Activated T-helper 1 cell treated with anti-CD3 and anti-CD28 coated beads, Interleukin-12 subunit alpha, Interleukin-12 subunit beta, Interleukin-2, Interleukin-4 antibody, amounts not matched to agents 30 ng/mL and 10 ng/mL and 1 ng/mL, durations not matched to agents 14 hours and 24 hours and 36 hours (primary cell): ENCODE data around the gene IRF2. TPM values are rescaled to one million over a fixed set of nuclear protein-coding genes. Genes with fewer than 3 reads are reported as not detected.

ENCODE experiments used
- DNase-seq: peaks from one replicate; pipeline ENCODE4 v3.0.0; 2021; ENCODE audit warnings: low spot score
- H3K27ac Mint-ChIP-seq: one replicate; pipeline ENCODE4 v1.8.0; 2021; ENCODE audit warnings: mild to moderate bottlenecking, mixed read lengths
- H3K27me3 Mint-ChIP-seq: one replicate; pipeline ENCODE4 v1.8.0; 2022; ENCODE audit warnings: mild to moderate bottlenecking, moderate library complexity, mixed read lengths; ENCODE audit not compliant: insufficient read depth
- H3K36me3 Mint-ChIP-seq: one replicate; pipeline ENCODE4 v1.8.0; 2021; ENCODE audit warnings: low read depth, mixed read lengths
- H3K4me1 Mint-ChIP-seq: one replicate; pipeline ENCODE4 v1.8.0; 2021; ENCODE audit warnings: low read depth, mixed read lengths
- H3K4me3 Mint-ChIP-seq: one replicate; pipeline ENCODE4 v1.8.0; 2021; ENCODE audit warnings: mild to moderate bottlenecking, moderate library complexity, mixed read lengths
- H3K9me3 Mint-ChIP-seq: one replicate; pipeline ENCODE4 v1.8.0; 2021; ENCODE audit warnings: mixed read lengths
- intact Hi-C: fragments of 100-400 bp; cut with micrococcal nuclease; formaldehyde crosslinking; loops from one replicate; pipeline ENCODE4 v1.15.1; 2024
- total RNA-seq: library from RNA; stranded (reverse); gene quantifications from 2 replicates; pipeline ENCODE4 v1.2.3, GENCODE V29; 2022

The IRF2 gene
- total RNA-seq, 1 donor from 2014 or later: 75.8 TPM

GRCh38 chr4:184489771-184490170, 15.4 kb upstream of the IRF2 start:
- Mint-ChIP-seq H3K4me1 (peaks cover 12% of the 10 kb centered on the region), H3K27ac (no peak overlapping the region), H3K36me3 (peaks cover 8% of the 10 kb centered on the region), H3K9me3 (peaks cover 9% of the 10 kb centered on the region), H3K27me3 (no peaks in the 10 kb centered on the region), H3K4me3 (no peak overlapping the region)
- DNase-seq: no peak
- intact Hi-C loops: no loop called here

- peaks cover 12% of the 10 kb centered on the region for H3K9me3 Mint-ChIP-seq
- no peak overlapping the region for H3K4me3 Mint-ChIP-seq
- H3K27me3 Mint-ChIP-seq: no peaks in the 10 kb centered on the region
- intact Hi-C loops: no loop called here
- DNase-seq: no peak
- peaks cover 15% of the 10 kb centered on the region for H3K36me3 Mint-ChIP-seq
- no peak overlapping the region for H3K27ac Mint-ChIP-seq
- peaks cover 17% of the 10 kb centered on the region for H3K4me1 Mint-ChIP-seq
Measured at GRCh38 chr4:184487503-184487902, 13.2 kb upstream of the IRF2 start.

- intact Hi-C loops: no loop called here
- H3K4me1 Mint-ChIP-seq: peaks cover 27% of the 10 kb centered on the region
- H3K27ac Mint-ChIP-seq: no peak overlapping the region
- H3K36me3 Mint-ChIP-seq: peaks cover 17% of the 10 kb centered on the region
- no peak for DNase-seq
- H3K4me3 Mint-ChIP-seq: no peak overlapping the region
- no peaks in the 10 kb centered on the region for H3K27me3 Mint-ChIP-seq
- H3K9me3 Mint-ChIP-seq: peaks cover 18% of the 10 kb centered on the region
Measured at GRCh38 chr4:184485279-184485678, 10.9 kb upstream of the IRF2 start.

- intact Hi-C loops: no loop called here
- Mint-ChIP-seq H3K4me1 (peaks cover 58% of the 10 kb centered on the region), H3K27me3 (no peaks in the 10 kb centered on the region), H3K4me3 (no peak overlapping the region), H3K27ac (no peak overlapping the region), H3K9me3 (peaks cover 18% of the 10 kb centered on the region), H3K36me3 (peaks cover 27% of the 10 kb centered on the region)
- DNase-seq: no peak
Measured at GRCh38 chr4:184481544-184481943, 7.2 kb upstream of the IRF2 start.

GRCh38 chr4:184479516-184479950, 5.2 kb upstream of the IRF2 start:
- H3K4me1 Mint-ChIP-seq: peaks cover 60% of the 10 kb centered on the region
- intact Hi-C loops: loop anchor here (10.0 kb wide), 1 partner anchor 345 kb away; the partner anchor contains the start of gene ACSL1
- no peak for DNase-seq
- H3K27ac Mint-ChIP-seq: peak overlapping the region; percentile 43
- peaks cover 38% of the 10 kb centered on the region for H3K36me3 Mint-ChIP-seq
- H3K4me3 Mint-ChIP-seq: no peak overlapping the region
- H3K9me3 Mint-ChIP-seq: peaks cover 18% of the 10 kb centered on the region
- no peaks in the 10 kb centered on the region for H3K27me3 Mint-ChIP-seq

- H3K27ac Mint-ChIP-seq: peak overlapping the region; percentile 83
- intact Hi-C loops: loop anchor here (10.0 kb wide), 1 partner anchor 347 kb away; the partner anchor contains the start of gene ACSL1
- DNase-seq: no peak
- peaks cover 33% of the 10 kb centered on the region for H3K36me3 Mint-ChIP-seq
- no peaks in the 10 kb centered on the region for H3K27me3 Mint-ChIP-seq
- H3K4me1 Mint-ChIP-seq: peaks cover 54% of the 10 kb centered on the region
- peaks cover 6% of the 10 kb centered on the region for H3K9me3 Mint-ChIP-seq
- H3K4me3 Mint-ChIP-seq: peak overlapping the region; percentile 97
Measured at GRCh38 chr4:184477201-184477999, 3.0 kb upstream of the IRF2 start.

- no peaks in the 10 kb centered on the region for H3K27me3 Mint-ChIP-seq
- peak overlapping the region; percentile 83 for H3K27ac Mint-ChIP-seq
- intact Hi-C loops: loop anchor here (10.0 kb wide), 1 partner anchor 348 kb away; the partner anchor contains the start of gene ACSL1
- H3K9me3 Mint-ChIP-seq: peaks cover 4% of the 10 kb centered on the region
- DNase-seq: peak; percentile 26
- peaks cover 58% of the 10 kb centered on the region for H3K4me1 Mint-ChIP-seq
- peaks cover 36% of the 10 kb centered on the region for H3K36me3 Mint-ChIP-seq
- peak overlapping the region; percentile 97 for H3K4me3 Mint-ChIP-seq
Measured at GRCh38 chr4:184476695-184477094, 2.3 kb upstream of the IRF2 start.

- DNase-seq: no peak
- peak overlapping the region; percentile 96 for H3K27ac Mint-ChIP-seq
- peaks cover 60% of the 10 kb centered on the region for H3K4me1 Mint-ChIP-seq
- no peaks in the 10 kb centered on the region for H3K9me3 Mint-ChIP-seq
- H3K36me3 Mint-ChIP-seq: peaks cover 31% of the 10 kb centered on the region
- intact Hi-C loops: loop anchor here (1.0 to 10.0 kb wide), 3 partner anchors 31 to 349 kb away; partner anchors contain the start of gene ACSL1
- no peaks in the 10 kb centered on the region for H3K27me3 Mint-ChIP-seq
- peak overlapping the region; percentile 97 for H3K4me3 Mint-ChIP-seq
Measured at GRCh38 chr4:184475498-184475897, 1.1 kb upstream of the IRF2 start.

- DNase-seq: peak; percentile 52
- H3K4me1 Mint-ChIP-seq: peaks cover 63% of the 10 kb centered on the region
Measured at GRCh38 chr4:184475096-184475461, 729 bp upstream of the IRF2 start.

GRCh38 chr4:184473499-184474262, 669 bp downstream of the IRF2 start:
- Mint-ChIP-seq H3K36me3 (peaks cover 36% of the 10 kb centered on the region), H3K9me3 (no peaks in the 10 kb centered on the region), H3K27me3 (no peaks in the 10 kb centered on the region), H3K4me1 (peaks cover 61% of the 10 kb centered on the region), H3K4me3 (peak overlapping the region; percentile 97), H3K27ac (peak overlapping the region; percentile 96)
- intact Hi-C loops: loop anchor here (1.0 to 10.0 kb wide), 13 partner anchors 41 to 814 kb away; partner anchors contain the start of genes ACSL1, CASP3, CENPU and PRIMPOL
- peak; percentile 53 for DNase-seq

More at GRCh38 chr4:184475096-184475461, 729 bp upstream of the IRF2 start:
- intact Hi-C loops: loop anchor here (1.0 to 10.0 kb wide), 3 partner anchors 31 to 350 kb away; partner anchors contain the start of gene ACSL1
- peak overlapping the region; percentile 96 for H3K27ac Mint-ChIP-seq
- H3K9me3 Mint-ChIP-seq: no peaks in the 10 kb centered on the region
- H3K36me3 Mint-ChIP-seq: peaks cover 31% of the 10 kb centered on the region
- H3K27me3 Mint-ChIP-seq: no peaks in the 10 kb centered on the region
- H3K4me3 Mint-ChIP-seq: peak overlapping the region; percentile 97

- Mint-ChIP-seq H3K4me1 (peaks cover 59% of the 10 kb centered on the region), H3K27ac (peak overlapping the region; percentile 88), H3K4me3 (peak overlapping the region; percentile 93), H3K9me3 (no peaks in the 10 kb centered on the region), H3K36me3 (peaks cover 36% of the 10 kb centered on the region), H3K27me3 (no peaks in the 10 kb centered on the region)
- peak; percentile 58 for DNase-seq
- intact Hi-C loops: loop anchor here (1.0 to 10.0 kb wide), 2 partner anchors 14 to 352 kb away; partner anchors contain the start of gene ACSL1
Measured at GRCh38 chr4:184472614-184473498, 1.5 kb downstream of the IRF2 start.
